ENCODE measurements around the gene HIVEP3.

HIVEP3 gene

DNA sequence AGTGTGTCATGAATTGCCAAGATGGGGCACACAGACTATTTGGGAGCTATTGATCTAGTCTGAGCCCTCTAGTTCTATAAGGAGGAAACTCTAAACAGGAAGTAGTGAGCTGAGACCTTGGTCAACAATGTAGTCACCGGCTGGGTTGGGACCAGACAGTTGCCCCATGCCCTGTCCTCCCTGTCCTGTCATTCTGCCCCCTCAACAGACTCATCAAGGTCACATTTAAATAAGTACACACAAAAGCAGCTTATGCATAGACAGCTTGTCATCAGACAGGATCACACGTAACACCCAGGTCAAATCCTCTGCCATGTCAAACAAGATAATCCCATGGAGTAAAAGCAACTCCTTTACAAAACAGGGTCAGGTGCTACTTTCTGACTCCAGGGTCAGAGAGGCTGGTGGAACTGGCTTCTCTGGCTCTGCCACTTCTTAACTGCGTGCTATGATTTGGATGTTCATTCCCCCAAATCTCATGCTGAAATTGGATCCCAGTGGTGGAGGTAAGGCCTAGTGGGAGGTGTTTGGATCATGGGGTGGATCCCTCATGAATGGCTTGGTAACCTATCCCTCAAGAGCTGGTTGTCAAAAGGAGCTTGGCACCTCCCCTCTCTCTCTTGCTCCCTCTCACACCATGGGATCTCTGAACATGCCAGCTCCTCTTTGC, 128.9 kb downstream of the HIVEP3 start:
- no peak for TF ChIP-seq POLR2AphosphoS5 (IDR thresholded peaks at IDR 0.05; ENCODE audit: low read depth, low read length)
- DNase-seq (ENCODE audit: insufficient read length, low spot score) = no peak
- FAIRE-seq = no peak

DNA sequence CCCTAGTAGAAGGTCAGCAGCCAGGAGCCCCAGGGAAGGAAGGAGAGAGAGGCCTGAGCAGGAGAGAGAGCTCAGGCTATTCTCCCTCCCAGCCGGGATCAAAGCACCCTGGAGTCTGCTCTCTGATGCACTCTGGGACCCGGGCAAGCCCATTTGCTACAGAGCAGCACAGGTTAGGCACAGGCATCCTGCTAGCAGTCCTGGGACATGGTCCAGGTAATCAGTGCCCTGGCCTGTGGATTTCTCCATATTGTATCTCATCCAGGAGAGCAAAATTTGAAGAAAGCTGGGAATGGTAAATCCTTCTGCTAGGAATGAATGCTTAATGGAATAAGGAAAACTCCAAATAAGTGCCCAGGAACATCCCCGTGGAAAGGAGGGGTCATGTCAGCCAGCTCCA, 130.3 kb downstream of the HIVEP3 start:
- DNase-seq (ENCODE audit: insufficient read length, low spot score) (no peak), FAIRE-seq (no peak)
- TF ChIP-seq POU2F2 (IDR thresholded peaks at IDR 0.05; ENCODE audit: low read depth, low read length) = no peak
- TF ChIP-seq TAF1 (IDR thresholded peaks at IDR 0.05; ENCODE audit: low read depth, low read length) = no peak
- TF ChIP-seq POLR2A (IDR thresholded peaks at IDR 0.05; ENCODE audit: low read depth, low read length) = no peak
- TF ChIP-seq PAX5 (IDR thresholded peaks at IDR 0.05; ENCODE audit: insufficient read depth, low read length, severe bottlenecking) = no peak
- no peak for TF ChIP-seq POLR2AphosphoS5 (IDR thresholded peaks at IDR 0.05; ENCODE audit: low read depth, low read length)
- TF ChIP-seq SPI1 (IDR thresholded peaks at IDR 0.05; ENCODE audit: low read depth, low read length) = no peak

DNA sequence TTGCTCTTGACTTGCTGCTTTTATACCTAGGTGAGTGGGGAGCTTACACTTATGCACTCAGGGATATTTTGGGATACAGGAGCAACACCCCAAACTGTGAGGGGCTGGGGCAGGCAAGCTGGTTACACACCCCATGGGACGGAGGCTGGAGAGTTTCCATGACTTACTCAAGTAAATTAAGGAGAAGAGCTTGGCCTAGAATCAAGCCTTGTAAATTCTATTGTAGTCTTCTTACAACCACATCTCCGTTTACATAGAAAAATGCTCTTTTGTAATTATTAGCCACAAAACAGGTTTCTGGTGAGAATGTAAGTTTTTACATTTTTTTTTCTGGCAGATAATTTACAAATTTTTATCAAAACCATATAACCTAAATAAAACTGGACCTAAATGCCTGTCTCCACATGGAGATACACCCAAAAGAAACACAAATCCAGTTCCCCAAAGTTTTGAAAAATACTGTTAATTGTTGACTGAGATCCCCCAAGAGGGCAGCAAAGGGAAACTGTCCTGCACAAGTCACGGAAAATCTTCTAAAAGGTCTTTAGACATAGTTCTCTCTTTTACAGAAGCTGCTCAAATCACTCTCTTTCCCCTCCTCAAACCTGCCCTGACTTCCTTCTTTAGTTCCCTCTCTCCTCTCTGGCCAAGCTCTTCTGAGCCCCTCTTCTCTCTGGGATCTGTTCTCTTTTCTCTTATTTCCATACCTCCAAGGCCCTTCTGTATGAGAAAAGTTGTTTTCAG, 134.0 kb downstream of the HIVEP3 start:
- TF ChIP-seq PAX5 (IDR thresholded peaks at IDR 0.05; ENCODE audit: insufficient read depth, low read length, severe bottlenecking) = no peak
- TF ChIP-seq TAF1 (IDR thresholded peaks at IDR 0.05; ENCODE audit: low read depth, low read length) = no peak
- TF ChIP-seq SPI1 (IDR thresholded peaks at IDR 0.05; ENCODE audit: low read depth, low read length) = no peak
- TF ChIP-seq POLR2A (IDR thresholded peaks at IDR 0.05; ENCODE audit: low read depth, low read length) = no peak
- TF ChIP-seq POU2F2 (IDR thresholded peaks at IDR 0.05; ENCODE audit: low read depth, low read length) = no peak
- no peak for TF ChIP-seq POLR2AphosphoS5 (IDR thresholded peaks at IDR 0.05; ENCODE audit: low read depth, low read length)
- FAIRE-seq = no peak
- DNase-seq (ENCODE audit: insufficient read length, low spot score) = no peak

DNA sequence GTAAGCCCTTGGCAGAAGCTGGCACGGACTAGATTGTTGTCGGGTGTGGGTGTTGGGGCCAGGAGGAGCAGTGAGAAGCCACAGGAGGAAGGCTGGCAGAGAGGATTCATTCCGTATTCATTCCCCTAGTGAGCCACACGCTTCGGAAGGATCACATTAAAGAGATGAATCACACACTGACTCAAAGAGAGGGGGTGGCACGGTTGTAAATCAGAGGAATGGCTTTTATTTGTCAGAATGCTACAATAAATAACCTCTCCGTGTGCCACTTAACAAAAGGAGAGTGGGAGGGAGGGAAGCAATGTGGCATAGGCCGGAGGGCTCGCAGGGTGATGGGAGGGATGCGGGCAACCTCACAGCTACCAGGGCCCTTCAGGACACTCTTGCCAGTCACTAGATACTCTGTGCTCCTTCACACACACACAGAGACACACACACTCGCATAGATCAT, 135.5 kb downstream of the HIVEP3 start:
- DNase-seq (ENCODE audit: insufficient read length, low spot score) = no peak
- TF ChIP-seq SPI1 (IDR thresholded peaks at IDR 0.05; ENCODE audit: low read depth, low read length) = no peak
- no peak for TF ChIP-seq POU2F2 (IDR thresholded peaks at IDR 0.05; ENCODE audit: low read depth, low read length)
- TF ChIP-seq TAF1 (IDR thresholded peaks at IDR 0.05; ENCODE audit: low read depth, low read length) = no peak
- TF ChIP-seq POLR2AphosphoS5 (IDR thresholded peaks at IDR 0.05; ENCODE audit: low read depth, low read length) = no peak
- no peak for TF ChIP-seq POLR2A (IDR thresholded peaks at IDR 0.05; ENCODE audit: low read depth, low read length)
- TF ChIP-seq PAX5 (IDR thresholded peaks at IDR 0.05; ENCODE audit: insufficient read depth, low read length, severe bottlenecking) = no peak
- no peak for FAIRE-seq

DNA sequence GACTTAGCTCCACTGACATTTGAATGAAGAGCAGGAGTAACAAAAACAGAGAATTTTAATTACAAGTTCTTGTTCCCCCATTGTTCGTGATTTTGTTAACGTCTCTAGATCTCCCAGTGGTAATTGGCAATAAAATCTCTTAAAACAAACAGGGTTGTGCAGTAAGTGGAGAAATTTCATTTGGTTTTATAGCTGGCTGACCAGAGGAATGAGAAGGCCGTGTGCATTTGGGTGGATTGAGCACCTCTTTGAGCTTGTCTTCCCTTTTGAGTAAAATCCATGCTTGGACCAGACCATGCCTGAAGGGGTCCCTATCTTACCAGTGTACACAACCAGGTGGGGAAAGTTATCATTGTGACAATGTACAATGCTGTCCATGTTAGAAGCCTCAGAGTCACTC, 137.8 kb downstream of the HIVEP3 start:
- FAIRE-seq (no peak), DNase-seq (ENCODE audit: insufficient read length, low spot score) (no peak)

DNA sequence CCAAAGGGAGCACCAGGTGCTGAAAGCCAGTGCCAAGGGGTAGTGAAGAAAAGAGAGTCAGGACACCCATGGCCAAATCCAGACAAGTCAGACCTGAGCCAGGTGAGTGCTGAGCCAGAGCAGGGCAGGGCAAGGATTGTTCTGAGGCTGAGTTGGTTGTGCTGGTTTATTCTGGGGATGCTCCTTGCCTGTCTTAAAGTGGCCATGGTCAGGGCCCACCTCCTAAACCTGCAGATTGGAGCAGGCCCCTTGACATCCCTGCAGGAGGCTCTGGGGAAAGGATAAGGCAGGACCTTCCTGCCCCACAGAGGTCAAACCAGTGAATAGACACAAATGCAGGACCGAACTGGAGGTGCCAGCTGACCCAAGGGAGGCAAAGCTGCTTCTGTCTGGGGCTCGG, 138.4 kb downstream of the HIVEP3 start:
- TF ChIP-seq POU2F2 (IDR thresholded peaks at IDR 0.05; ENCODE audit: low read depth, low read length) = no peak
- TF ChIP-seq POLR2A (IDR thresholded peaks at IDR 0.05; ENCODE audit: low read depth, low read length) = no peak
- no peak for TF ChIP-seq SPI1 (IDR thresholded peaks at IDR 0.05; ENCODE audit: low read depth, low read length)
- TF ChIP-seq POLR2AphosphoS5 (IDR thresholded peaks at IDR 0.05; ENCODE audit: low read depth, low read length) = no peak
- no peak for TF ChIP-seq TAF1 (IDR thresholded peaks at IDR 0.05; ENCODE audit: low read depth, low read length)
- TF ChIP-seq PAX5 (IDR thresholded peaks at IDR 0.05; ENCODE audit: insufficient read depth, low read length, severe bottlenecking) = no peak
- FAIRE-seq (no peak), DNase-seq (ENCODE audit: insufficient read length, low spot score) (no peak)

More for the DNA sequence above, 137.8 kb downstream of the HIVEP3 start:
- TF ChIP-seq POU2F2 (IDR thresholded peaks at IDR 0.05; ENCODE audit: low read depth, low read length) (no peak), TAF1 (IDR thresholded peaks at IDR 0.05; ENCODE audit: low read depth, low read length) (no peak), POLR2A (IDR thresholded peaks at IDR 0.05; ENCODE audit: low read depth, low read length) (no peak), POLR2AphosphoS5 (IDR thresholded peaks at IDR 0.05; ENCODE audit: low read depth, low read length) (no peak), PAX5 (IDR thresholded peaks at IDR 0.05; ENCODE audit: insufficient read depth, low read length, severe bottlenecking) (no peak), SPI1 (IDR thresholded peaks at IDR 0.05; ENCODE audit: low read depth, low read length) (no peak)

DNA sequence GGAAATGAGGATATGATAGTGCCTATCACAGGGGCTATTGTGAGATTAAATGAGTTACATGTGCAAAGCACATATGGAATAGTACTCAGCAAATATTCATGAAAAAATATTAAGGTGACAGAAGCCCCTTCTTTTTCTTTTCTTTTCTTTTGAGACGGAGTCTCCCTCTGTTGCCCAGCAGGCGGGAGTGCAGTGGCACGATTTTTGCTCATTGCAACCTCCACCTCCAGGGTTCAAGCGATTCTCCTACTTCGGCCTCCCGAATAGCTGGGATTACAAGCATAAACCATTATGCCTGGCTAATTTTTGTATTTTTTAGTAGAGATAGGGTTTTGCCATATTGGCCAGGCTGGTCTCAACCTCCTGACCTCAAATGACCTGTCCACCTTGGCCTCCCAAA, 139.4 kb downstream of the HIVEP3 start:
- TF ChIP-seq POLR2A (IDR thresholded peaks at IDR 0.05; ENCODE audit: low read depth, low read length) (no peak), POLR2AphosphoS5 (IDR thresholded peaks at IDR 0.05; ENCODE audit: low read depth, low read length) (no peak), POU2F2 (IDR thresholded peaks at IDR 0.05; ENCODE audit: low read depth, low read length) (no peak), TAF1 (IDR thresholded peaks at IDR 0.05; ENCODE audit: low read depth, low read length) (no peak), PAX5 (IDR thresholded peaks at IDR 0.05; ENCODE audit: insufficient read depth, low read length, severe bottlenecking) (no peak), SPI1 (IDR thresholded peaks at IDR 0.05; ENCODE audit: low read depth, low read length) (no peak)
- DNase-seq (ENCODE audit: insufficient read length, low spot score) (no peak), FAIRE-seq (no peak)

DNA sequence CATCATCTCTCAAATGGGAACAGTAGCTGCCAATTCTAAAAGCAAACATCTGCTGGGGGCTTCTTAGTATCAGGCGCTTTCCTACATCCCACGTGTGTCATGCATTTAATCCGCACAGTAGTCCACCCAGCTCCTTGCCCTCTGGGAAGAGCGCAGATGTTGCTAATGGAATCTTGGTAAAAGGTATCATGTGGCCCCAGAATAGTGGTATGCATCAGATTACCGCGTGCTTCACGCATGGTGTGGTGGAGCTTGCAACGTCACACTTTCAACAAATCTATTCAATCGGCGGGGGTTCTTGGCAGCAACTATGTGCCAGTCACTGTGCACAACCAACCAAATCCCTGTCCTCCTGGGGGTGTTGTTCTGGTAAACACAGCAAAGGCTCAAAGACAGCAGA, 141.0 kb downstream of the HIVEP3 start:
- no peak for TF ChIP-seq TAF1 (IDR thresholded peaks at IDR 0.05; ENCODE audit: low read depth, low read length)
- TF ChIP-seq POLR2AphosphoS5 (IDR thresholded peaks at IDR 0.05; ENCODE audit: low read depth, low read length) = no peak
- DNase-seq (ENCODE audit: insufficient read length, low spot score) (no peak), FAIRE-seq (no peak)

DNA sequence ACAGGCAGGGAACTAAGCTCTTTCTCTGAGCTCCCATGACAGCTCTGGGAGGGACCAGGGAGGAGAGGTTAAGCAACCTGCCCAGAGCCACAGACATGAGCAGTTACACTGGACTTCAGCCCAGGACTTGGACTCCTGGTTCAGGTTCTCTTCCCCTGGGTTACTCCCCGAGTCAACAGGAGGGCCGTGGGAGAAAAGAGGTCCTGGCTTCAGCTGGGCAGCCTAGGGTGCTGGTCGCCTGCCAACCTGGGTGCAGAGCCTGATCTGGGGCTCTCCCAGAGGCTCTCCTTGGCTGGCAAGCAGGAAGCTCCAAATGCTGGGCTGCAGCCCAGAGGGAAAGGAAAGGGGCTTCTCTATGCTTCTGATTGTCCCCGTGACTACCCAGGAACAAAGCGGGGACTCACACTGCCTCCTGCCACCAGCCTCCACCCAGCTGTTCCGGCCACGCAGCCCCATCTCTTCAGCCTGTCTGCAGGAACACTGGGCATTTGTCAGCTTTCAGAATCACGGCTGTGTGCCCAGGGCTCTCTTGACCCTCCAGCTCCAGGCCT, 141.8 kb downstream of the HIVEP3 start:
- no peak for DNase-seq (ENCODE audit: insufficient read length, low spot score)
- TF ChIP-seq TAF1 (IDR thresholded peaks at IDR 0.05; ENCODE audit: low read depth, low read length) = no peak
- no peak for TF ChIP-seq POLR2A (IDR thresholded peaks at IDR 0.05; ENCODE audit: low read depth, low read length)
- TF ChIP-seq PAX5 (IDR thresholded peaks at IDR 0.05; ENCODE audit: insufficient read depth, low read length, severe bottlenecking) = no peak
- no peak for TF ChIP-seq POLR2AphosphoS5 (IDR thresholded peaks at IDR 0.05; ENCODE audit: low read depth, low read length)
- no peak for TF ChIP-seq POU2F2 (IDR thresholded peaks at IDR 0.05; ENCODE audit: low read depth, low read length)
- no peak for TF ChIP-seq SPI1 (IDR thresholded peaks at IDR 0.05; ENCODE audit: low read depth, low read length)
- no peak for FAIRE-seq

Data from GM12891 (cell line).